Activated T-helper 1 cell treated with anti-CD3 and anti-CD28 coated beads, Interleukin-12 subunit alpha, Interleukin-12 subunit beta, Interleukin-2, Interleukin-4 antibody, amounts not matched to agents 30 ng/mL and 10 ng/mL and 1 ng/mL, durations not matched to agents 14 hours and 24 hours and 36 hours (primary cell): ENCODE data around the gene UGT1A4. TPM values are rescaled to one million over a fixed set of nuclear protein-coding genes. Genes with fewer than 3 reads are reported as not detected.

Experiments used
- DNase-seq: peaks from one replicate; pipeline ENCODE4 v3.0.0; 2021; ENCODE audit warnings: low spot score
- H3K27ac Mint-ChIP-seq: one replicate; pipeline ENCODE4 v1.8.0; 2021; ENCODE audit warnings: mild to moderate bottlenecking, mixed read lengths
- H3K27me3 Mint-ChIP-seq: one replicate; pipeline ENCODE4 v1.8.0; 2022; ENCODE audit warnings: mild to moderate bottlenecking, moderate library complexity, mixed read lengths; ENCODE audit not compliant: insufficient read depth
- H3K36me3 Mint-ChIP-seq: one replicate; pipeline ENCODE4 v1.8.0; 2021; ENCODE audit warnings: low read depth, mixed read lengths
- H3K4me1 Mint-ChIP-seq: one replicate; pipeline ENCODE4 v1.8.0; 2021; ENCODE audit warnings: low read depth, mixed read lengths
- H3K4me3 Mint-ChIP-seq: one replicate; pipeline ENCODE4 v1.8.0; 2021; ENCODE audit warnings: mild to moderate bottlenecking, moderate library complexity, mixed read lengths
- H3K9me3 Mint-ChIP-seq: one replicate; pipeline ENCODE4 v1.8.0; 2021; ENCODE audit warnings: mixed read lengths
- intact Hi-C: fragments of 100-400 bp; cut with micrococcal nuclease; formaldehyde crosslinking; loops from one replicate; pipeline ENCODE4 v1.15.1; 2024
- total RNA-seq: library from RNA; stranded (reverse); gene quantifications from 2 replicates; pipeline ENCODE4 v1.2.3, GENCODE V29; 2022

The UGT1A4 gene
- total RNA-seq, 1 donor from 2014 or later: not detected

GRCh38 chr2:233764264-233764663 is 45.7 kb downstream of the UGT1A4 start:
- H3K27me3 Mint-ChIP-seq: no peaks in the 10 kb centered on the region
- no peaks in the 10 kb centered on the region for H3K9me3 Mint-ChIP-seq
- H3K4me3 Mint-ChIP-seq: no peak overlapping the region
- intact Hi-C loops: no loop called here
- H3K36me3 Mint-ChIP-seq: no peaks in the 10 kb centered on the region
- no peaks in the 10 kb centered on the region for H3K4me1 Mint-ChIP-seq
- DNase-seq: no peak
- no peak overlapping the region for H3K27ac Mint-ChIP-seq

- Mint-ChIP-seq H3K4me3 (no peak overlapping the region), H3K9me3 (no peaks in the 10 kb centered on the region), H3K27ac (no peak overlapping the region), H3K36me3 (no peaks in the 10 kb centered on the region), H3K4me1 (no peaks in the 10 kb centered on the region), H3K27me3 (no peaks in the 10 kb centered on the region)
- no peak for DNase-seq
- intact Hi-C loops: no loop called here
Measured at GRCh38 chr2:233764761-233765160, 46.2 kb downstream of the UGT1A4 start.

- Mint-ChIP-seq H3K4me1 (no peaks in the 10 kb centered on the region), H3K36me3 (no peaks in the 10 kb centered on the region), H3K27ac (no peak overlapping the region), H3K4me3 (no peak overlapping the region), H3K9me3 (no peaks in the 10 kb centered on the region), H3K27me3 (peaks cover 4% of the 10 kb centered on the region)
- no peak for DNase-seq
- intact Hi-C loops: no loop called here
Measured at GRCh38 chr2:233766416-233766815, 47.9 kb downstream of the UGT1A4 start.

DNA sequence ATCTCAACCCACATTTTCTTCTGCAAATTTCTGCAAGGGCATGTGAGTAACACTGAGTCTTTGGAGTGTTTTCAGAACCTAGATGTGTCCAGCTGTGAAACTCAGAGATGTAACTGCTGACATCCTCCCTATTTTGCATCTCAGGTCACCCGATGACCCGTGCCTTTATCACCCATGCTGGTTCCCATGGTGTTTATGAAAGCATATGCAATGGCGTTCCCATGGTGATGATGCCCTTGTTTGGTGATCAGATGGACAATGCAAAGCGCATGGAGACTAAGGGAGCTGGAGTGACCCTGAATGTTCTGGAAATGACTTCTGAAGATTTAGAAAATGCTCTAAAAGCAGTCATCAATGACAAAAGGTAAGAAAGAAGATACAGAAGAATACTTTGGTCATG is 49.5 kb downstream of the UGT1A4 start:
- Mint-ChIP-seq H3K9me3 (no peaks in the 10 kb centered on the region), H3K27ac (no peak overlapping the region), H3K36me3 (no peaks in the 10 kb centered on the region), H3K27me3 (peaks cover 4% of the 10 kb centered on the region), H3K4me1 (no peaks in the 10 kb centered on the region), H3K4me3 (no peak overlapping the region)
- DNase-seq: no peak
- intact Hi-C loops: no loop called here

GRCh38 chr2:233769260-233769659 is 50.7 kb downstream of the UGT1A4 start:
- intact Hi-C loops: no loop called here
- H3K9me3 Mint-ChIP-seq: no peaks in the 10 kb centered on the region

DNA sequence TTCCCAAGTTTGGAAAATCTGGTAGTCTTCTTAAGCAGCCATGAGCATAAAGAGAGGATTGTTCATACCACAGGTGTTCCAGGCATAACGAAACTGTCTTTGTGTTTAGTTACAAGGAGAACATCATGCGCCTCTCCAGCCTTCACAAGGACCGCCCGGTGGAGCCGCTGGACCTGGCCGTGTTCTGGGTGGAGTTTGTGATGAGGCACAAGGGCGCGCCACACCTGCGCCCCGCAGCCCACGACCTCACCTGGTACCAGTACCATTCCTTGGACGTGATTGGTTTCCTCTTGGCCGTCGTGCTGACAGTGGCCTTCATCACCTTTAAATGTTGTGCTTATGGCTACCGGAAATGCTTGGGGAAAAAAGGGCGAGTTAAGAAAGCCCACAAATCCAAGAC is 53.6 kb downstream of the UGT1A4 start:
- Mint-ChIP-seq H3K36me3 (no peaks in the 10 kb centered on the region), H3K9me3 (peaks cover 4% of the 10 kb centered on the region), H3K27me3 (peaks cover 4% of the 10 kb centered on the region), H3K4me3 (no peak overlapping the region), H3K4me1 (no peaks in the 10 kb centered on the region), H3K27ac (no peak overlapping the region)
- intact Hi-C loops: no loop called here
- no peak for DNase-seq

More at GRCh38 chr2:233769260-233769659, 50.7 kb downstream of the UGT1A4 start:
- Mint-ChIP-seq H3K27ac (no peak overlapping the region), H3K4me3 (no peak overlapping the region), H3K36me3 (no peaks in the 10 kb centered on the region), H3K27me3 (peaks cover 4% of the 10 kb centered on the region), H3K4me1 (no peaks in the 10 kb centered on the region)
- DNase-seq: no peak

DNA sequence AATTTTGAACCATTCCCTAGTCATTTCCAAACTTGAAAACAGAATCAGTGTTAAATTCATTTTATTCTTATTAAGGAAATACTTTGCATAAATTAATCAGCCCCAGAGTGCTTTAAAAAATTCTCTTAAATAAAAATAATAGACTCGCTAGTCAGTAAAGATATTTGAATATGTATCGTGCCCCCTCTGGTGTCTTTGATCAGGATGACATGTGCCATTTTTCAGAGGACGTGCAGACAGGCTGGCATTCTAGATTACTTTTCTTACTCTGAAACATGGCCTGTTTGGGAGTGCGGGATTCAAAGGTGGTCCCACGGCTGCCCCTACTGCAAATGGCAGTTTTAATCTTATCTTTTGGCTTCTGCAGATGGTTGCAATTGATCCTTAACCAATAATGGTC is 54.0 kb downstream of the UGT1A4 start:
- no peak overlapping the region for H3K27ac Mint-ChIP-seq
- intact Hi-C loops: no loop called here
- H3K36me3 Mint-ChIP-seq: no peaks in the 10 kb centered on the region

DNA sequence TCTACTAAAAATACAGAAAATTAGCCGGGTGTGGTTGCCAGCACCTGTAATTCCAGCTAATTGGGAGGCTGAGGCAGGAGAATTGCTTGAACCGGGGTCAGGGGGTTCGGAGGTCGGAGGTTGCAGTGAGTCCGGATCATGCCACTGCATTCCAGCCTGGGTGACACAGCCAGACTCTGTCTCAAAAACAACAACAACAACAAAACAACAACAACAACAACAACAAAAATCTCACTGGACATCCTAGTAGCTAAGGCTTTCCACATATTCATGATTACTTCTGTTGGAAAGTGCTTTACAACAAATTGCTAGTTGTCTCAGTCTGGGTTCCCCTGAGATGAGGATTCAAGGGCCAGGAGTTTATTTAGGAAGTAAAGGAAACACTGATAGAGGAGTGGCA is 55.3 kb downstream of the UGT1A4 start:
- peaks cover 4% of the 10 kb centered on the region for H3K27me3 Mint-ChIP-seq
- H3K4me3 Mint-ChIP-seq: no peak overlapping the region
- peaks cover 4% of the 10 kb centered on the region for H3K9me3 Mint-ChIP-seq

More for the DNA sequence above, 54.0 kb downstream of the UGT1A4 start:
- no peak for DNase-seq
- H3K9me3 Mint-ChIP-seq: peaks cover 4% of the 10 kb centered on the region
- H3K27me3 Mint-ChIP-seq: peaks cover 4% of the 10 kb centered on the region
- H3K4me1 Mint-ChIP-seq: no peaks in the 10 kb centered on the region
- no peak overlapping the region for H3K4me3 Mint-ChIP-seq

GRCh38 chr2:233775414-233775813 is 56.9 kb downstream of the UGT1A4 start:
- intact Hi-C loops: no loop called here
- DNase-seq: no peak
- no peaks in the 10 kb centered on the region for H3K4me1 Mint-ChIP-seq
- H3K4me3 Mint-ChIP-seq: no peak overlapping the region
- no peak overlapping the region for H3K27ac Mint-ChIP-seq
- H3K9me3 Mint-ChIP-seq: peaks cover 4% of the 10 kb centered on the region
- no peaks in the 10 kb centered on the region for H3K36me3 Mint-ChIP-seq
- H3K27me3 Mint-ChIP-seq: peaks cover 8% of the 10 kb centered on the region

More for the DNA sequence above, 55.3 kb downstream of the UGT1A4 start:
- H3K4me1 Mint-ChIP-seq: no peaks in the 10 kb centered on the region
- H3K27ac Mint-ChIP-seq: no peak overlapping the region
- DNase-seq: no peak
- no peaks in the 10 kb centered on the region for H3K36me3 Mint-ChIP-seq
- intact Hi-C loops: no loop called here

DNA sequence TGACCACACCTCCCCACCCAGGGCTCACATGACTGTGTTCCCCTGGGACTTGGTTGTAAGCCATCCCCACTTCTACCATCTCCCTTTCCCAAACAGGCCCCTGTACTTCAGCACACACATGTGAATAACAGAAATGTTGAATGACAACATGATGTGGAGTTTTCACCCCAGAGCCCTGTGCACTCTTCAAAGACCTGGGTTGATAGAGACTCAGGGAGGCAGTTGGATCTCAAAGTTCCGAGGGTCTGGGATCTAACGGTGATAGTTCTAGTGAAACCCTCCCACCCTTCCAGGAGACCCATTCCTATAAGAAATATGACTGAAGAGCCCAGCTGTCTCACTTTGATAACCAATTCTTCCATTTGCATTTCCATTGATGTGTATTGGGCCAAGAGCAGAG is 59.5 kb downstream of the UGT1A4 start, which contains the start of gene MROH2A:
Gene MROH2A, plus strand, starts transcription at position 301 of the 400 bp plus-strand sequence. CDS start 1,029 bp downstream, outside the sequence.
- DNase-seq: no peak
- intact Hi-C loops: no loop called here
- peaks cover 4% of the 10 kb centered on the region for H3K9me3 Mint-ChIP-seq
- H3K27ac Mint-ChIP-seq: no peak within 1 kb of the TSS
- H3K27me3 Mint-ChIP-seq: peaks cover 12% of the 10 kb centered on the region
- no peaks in the 10 kb centered on the region for H3K4me1 Mint-ChIP-seq
- H3K36me3 Mint-ChIP-seq: no peaks in the 10 kb centered on the region
- H3K4me3 Mint-ChIP-seq: no peak within 1 kb of the TSS

DNA sequence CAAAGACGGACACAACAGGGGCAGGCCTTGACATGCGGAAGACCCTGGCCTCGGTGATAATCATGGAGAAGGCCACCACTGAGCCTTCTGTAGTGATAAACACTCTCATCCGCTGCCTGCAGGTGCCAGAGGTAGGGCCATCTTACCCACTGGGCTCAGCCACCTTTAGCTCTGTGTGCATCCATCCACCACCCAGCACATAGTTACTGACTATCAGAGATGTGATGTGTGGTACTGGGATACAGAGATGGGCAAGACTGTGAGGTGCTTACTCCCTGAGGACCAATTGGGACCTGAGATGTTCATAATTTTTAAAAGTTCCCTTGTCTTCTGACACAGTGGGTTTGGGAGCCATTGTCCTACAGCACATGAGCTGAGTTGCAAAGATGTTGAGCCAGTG is 61.2 kb downstream of the UGT1A4 start:
- peaks cover 4% of the 10 kb centered on the region for H3K9me3 Mint-ChIP-seq
- H3K4me3 Mint-ChIP-seq: no peak overlapping the region
- no peak for DNase-seq
- H3K4me1 Mint-ChIP-seq: no peaks in the 10 kb centered on the region
- no peaks in the 10 kb centered on the region for H3K36me3 Mint-ChIP-seq
- H3K27me3 Mint-ChIP-seq: peaks cover 12% of the 10 kb centered on the region
- no peak overlapping the region for H3K27ac Mint-ChIP-seq
- intact Hi-C loops: no loop called here

DNA sequence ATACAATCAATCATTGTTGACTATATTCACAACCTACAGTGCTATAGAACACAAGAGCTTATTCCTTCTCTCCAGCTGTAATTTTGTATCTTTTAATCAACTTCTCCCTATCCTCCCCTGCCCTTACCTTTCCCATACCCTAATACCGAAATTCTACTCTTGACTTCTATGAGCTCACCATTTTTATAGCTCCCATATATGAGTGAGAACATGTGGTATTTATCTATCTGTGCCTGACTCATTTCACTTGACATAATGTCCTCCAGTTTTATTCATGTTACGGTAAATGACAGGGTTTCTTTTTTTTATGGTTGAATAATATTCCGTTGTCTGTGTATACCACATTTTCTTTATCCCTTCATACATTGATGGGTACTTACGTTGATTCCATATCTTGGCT is 62.2 kb downstream of the UGT1A4 start:
- Mint-ChIP-seq H3K27ac (no peak overlapping the region), H3K9me3 (peaks cover 3% of the 10 kb centered on the region), H3K36me3 (no peaks in the 10 kb centered on the region), H3K4me1 (no peaks in the 10 kb centered on the region), H3K4me3 (no peak overlapping the region), H3K27me3 (peaks cover 12% of the 10 kb centered on the region)
- intact Hi-C loops: no loop called here
- DNase-seq: no peak

GRCh38 chr2:233789554-233789953 is 71.0 kb downstream of the UGT1A4 start:
- intact Hi-C loops: no loop called here
- Mint-ChIP-seq H3K27ac (no peak overlapping the region), H3K9me3 (no peaks in the 10 kb centered on the region), H3K4me1 (no peaks in the 10 kb centered on the region), H3K4me3 (no peak overlapping the region), H3K36me3 (no peaks in the 10 kb centered on the region), H3K27me3 (no peaks in the 10 kb centered on the region)
- no peak for DNase-seq

- intact Hi-C loops: no loop called here
- no peaks in the 10 kb centered on the region for H3K4me1 Mint-ChIP-seq
- H3K27ac Mint-ChIP-seq: no peak overlapping the region
- H3K27me3 Mint-ChIP-seq: no peaks in the 10 kb centered on the region
- H3K4me3 Mint-ChIP-seq: no peak overlapping the region
- no peak for DNase-seq
- no peaks in the 10 kb centered on the region for H3K36me3 Mint-ChIP-seq
- H3K9me3 Mint-ChIP-seq: no peaks in the 10 kb centered on the region
Measured at GRCh38 chr2:233791151-233791882, 72.8 kb downstream of the UGT1A4 start.
